ENCODE results near the gene MMP23B.

DNA sequence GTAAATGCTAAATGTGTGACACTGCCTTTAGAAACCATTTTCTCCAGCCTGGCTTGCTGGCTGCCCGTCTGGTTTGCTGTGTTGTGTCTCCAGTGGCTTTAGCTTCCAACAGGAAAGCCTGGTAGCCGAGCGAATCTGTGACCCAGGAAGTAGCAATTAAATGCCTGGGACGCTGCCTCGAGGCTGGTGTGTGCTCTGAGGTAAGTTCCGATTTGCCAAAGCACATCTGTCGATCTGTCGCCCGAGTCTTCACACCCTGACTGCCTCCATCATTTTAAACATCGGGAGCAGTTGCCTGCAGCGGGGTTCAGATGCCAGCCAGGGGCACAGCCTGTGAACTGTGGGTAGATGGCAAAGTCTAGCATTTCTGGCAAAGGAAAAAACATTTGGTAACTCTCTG is 14.5 kb upstream of the MMP23B start:
- TF ChIP-seq, protein P1, sequence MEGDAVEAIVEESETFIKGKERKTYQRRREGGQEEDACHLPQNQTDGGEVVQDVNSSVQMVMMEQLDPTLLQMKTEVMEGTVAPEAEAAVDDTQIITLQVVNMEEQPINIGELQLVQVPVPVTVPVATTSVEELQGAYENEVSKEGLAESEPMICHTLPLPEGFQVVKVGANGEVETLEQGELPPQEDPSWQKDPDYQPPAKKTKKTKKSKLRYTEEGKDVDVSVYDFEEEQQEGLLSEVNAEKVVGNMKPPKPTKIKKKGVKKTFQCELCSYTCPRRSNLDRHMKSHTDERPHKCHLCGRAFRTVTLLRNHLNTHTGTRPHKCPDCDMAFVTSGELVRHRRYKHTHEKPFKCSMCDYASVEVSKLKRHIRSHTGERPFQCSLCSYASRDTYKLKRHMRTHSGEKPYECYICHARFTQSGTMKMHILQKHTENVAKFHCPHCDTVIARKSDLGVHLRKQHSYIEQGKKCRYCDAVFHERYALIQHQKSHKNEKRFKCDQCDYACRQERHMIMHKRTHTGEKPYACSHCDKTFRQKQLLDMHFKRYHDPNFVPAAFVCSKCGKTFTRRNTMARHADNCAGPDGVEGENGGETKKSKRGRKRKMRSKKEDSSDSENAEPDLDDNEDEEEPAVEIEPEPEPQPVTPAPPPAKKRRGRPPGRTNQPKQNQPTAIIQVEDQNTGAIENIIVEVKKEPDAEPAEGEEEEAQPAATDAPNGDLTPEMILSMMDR (IDR thresholded peaks at IDR 0.05; ENCODE audit: borderline replicate concordance, extremely low read depth, low read length, poor library complexity, severe bottlenecking): no peak
- TF ChIP-seq EZH2 (IDR thresholded peaks at IDR 0.05; ENCODE audit: borderline replicate concordance, low read depth, low read length, severe bottlenecking): no peak
